ENCODE data around the gene DGKZ.

DGKZ gene

DNA sequence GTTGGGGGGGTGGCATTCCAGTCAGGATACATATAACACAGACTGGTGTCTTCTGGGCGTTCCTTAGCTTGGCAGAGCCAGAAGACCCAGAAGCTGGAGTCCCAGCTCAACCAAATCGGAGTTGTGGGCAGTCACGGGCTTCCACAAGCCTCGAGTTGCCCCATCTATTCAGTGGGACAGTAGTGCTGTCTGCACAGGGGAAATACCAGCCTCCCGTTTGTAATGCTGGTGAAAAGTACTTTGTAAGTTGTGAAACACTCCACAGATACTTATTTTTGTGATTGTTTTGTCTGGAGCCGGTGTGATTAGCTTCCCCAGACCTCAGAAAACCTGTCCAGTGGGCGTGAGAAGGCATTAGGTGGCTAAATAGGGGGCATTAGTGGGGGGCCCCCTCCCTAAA lies 13.6 kb downstream of the DGKZ start:
- no peak overlapping the region for H2AFZ ChIP-seq (ENCODE audit: low read depth)
- no peak overlapping the region for H3K4me3 ChIP-seq (IDR thresholded peaks at IDR 0.05; ENCODE audit: insufficient read depth, low read depth, low read length)
- H4K20me1 ChIP-seq (ENCODE audit: insufficient read depth), result no peaks in the 10 kb centered on the region

DNA sequence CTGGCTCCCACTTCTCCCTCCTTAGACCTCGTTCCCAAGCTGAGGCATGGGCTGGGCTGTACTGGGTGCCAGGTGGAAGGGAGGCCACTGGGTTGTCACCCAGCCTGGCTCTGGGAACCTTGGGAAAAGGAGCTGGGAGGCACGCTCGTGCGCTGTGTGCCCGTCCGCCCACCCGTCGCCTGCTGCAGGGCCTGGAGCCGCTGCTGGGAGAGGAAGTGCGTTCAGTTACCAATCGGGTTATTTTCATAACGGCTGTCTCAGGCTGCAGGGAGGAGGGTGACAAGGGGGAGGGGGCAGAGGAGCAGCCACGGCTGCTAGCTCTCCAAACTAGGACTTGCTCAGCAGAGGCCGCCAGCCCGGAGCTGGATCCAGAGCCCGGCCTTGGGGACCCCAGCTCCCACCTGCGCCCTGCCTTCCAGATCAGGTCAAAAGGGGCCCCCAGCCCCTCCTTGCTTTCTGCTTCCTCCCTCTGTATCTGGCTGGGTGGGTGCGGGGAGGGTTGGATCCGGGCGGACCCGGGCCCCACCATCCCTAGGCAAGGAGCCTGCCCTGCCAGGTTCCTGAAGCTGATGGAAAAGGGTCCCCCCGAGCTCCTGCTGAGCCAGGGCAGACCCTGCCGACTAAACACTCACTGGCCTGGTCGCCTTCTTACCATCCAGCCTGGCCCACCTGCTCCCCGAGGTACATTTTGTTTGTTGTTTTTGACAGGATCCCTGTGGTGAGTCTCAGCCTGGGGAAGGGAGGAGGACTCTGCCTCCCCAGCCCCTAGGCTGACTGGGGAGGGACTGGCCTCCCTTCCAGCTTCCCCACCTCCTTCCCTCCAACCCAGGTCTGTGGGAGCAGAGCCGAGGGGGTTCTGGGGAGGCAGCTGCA lies 14.3 kb downstream of the DGKZ start:
- TF ChIP-seq, protein P1, sequence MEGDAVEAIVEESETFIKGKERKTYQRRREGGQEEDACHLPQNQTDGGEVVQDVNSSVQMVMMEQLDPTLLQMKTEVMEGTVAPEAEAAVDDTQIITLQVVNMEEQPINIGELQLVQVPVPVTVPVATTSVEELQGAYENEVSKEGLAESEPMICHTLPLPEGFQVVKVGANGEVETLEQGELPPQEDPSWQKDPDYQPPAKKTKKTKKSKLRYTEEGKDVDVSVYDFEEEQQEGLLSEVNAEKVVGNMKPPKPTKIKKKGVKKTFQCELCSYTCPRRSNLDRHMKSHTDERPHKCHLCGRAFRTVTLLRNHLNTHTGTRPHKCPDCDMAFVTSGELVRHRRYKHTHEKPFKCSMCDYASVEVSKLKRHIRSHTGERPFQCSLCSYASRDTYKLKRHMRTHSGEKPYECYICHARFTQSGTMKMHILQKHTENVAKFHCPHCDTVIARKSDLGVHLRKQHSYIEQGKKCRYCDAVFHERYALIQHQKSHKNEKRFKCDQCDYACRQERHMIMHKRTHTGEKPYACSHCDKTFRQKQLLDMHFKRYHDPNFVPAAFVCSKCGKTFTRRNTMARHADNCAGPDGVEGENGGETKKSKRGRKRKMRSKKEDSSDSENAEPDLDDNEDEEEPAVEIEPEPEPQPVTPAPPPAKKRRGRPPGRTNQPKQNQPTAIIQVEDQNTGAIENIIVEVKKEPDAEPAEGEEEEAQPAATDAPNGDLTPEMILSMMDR (conservative IDR thresholded peaks at IDR 0.05; ENCODE audit: low read depth, low read length), result no peak
- Histone ChIP-seq H3K36me3 (ENCODE audit: insufficient read depth) (no peaks in the 10 kb centered on the region), H3K27me3 (ENCODE audit: insufficient read depth, low read depth) (no peaks in the 10 kb centered on the region), H2AFZ (ENCODE audit: low read depth) (no peak overlapping the region), H3K9ac (no peak overlapping the region), H4K20me1 (ENCODE audit: insufficient read depth) (no peaks in the 10 kb centered on the region), H3K27ac (no peak overlapping the region), H3K4me2 (no peak overlapping the region), H3K4me1 (ENCODE audit: low read depth, poor library complexity, severe bottlenecking) (peaks cover 6% of the 10 kb centered on the region), H3K79me2 (ENCODE audit: insufficient read depth, low read depth) (no peaks in the 10 kb centered on the region; the same call in 1 of the 2 replicates), H3K4me3 (IDR thresholded peaks at IDR 0.05; ENCODE audit: insufficient read depth, low read depth, low read length) (no peak overlapping the region)

More for the DNA sequence above, 13.6 kb downstream of the DGKZ start:
- H3K27me3 ChIP-seq (ENCODE audit: insufficient read depth, low read depth), result no peaks in the 10 kb centered on the region
- no peaks in the 10 kb centered on the region; the same call in 1 of the 2 replicates for H3K79me2 ChIP-seq (ENCODE audit: insufficient read depth, low read depth)
- H3K9ac ChIP-seq, result no peak overlapping the region
- H3K4me1 ChIP-seq (ENCODE audit: low read depth, poor library complexity, severe bottlenecking), result peaks cover 11% of the 10 kb centered on the region
- no peak overlapping the region for H3K27ac ChIP-seq
- no peak overlapping the region for H3K4me2 ChIP-seq
- no peaks in the 10 kb centered on the region for H3K36me3 ChIP-seq (ENCODE audit: insufficient read depth)
- TF ChIP-seq, protein P1 (conservative IDR thresholded peaks at IDR 0.05; ENCODE audit: low read depth, low read length), result no peak

DNA sequence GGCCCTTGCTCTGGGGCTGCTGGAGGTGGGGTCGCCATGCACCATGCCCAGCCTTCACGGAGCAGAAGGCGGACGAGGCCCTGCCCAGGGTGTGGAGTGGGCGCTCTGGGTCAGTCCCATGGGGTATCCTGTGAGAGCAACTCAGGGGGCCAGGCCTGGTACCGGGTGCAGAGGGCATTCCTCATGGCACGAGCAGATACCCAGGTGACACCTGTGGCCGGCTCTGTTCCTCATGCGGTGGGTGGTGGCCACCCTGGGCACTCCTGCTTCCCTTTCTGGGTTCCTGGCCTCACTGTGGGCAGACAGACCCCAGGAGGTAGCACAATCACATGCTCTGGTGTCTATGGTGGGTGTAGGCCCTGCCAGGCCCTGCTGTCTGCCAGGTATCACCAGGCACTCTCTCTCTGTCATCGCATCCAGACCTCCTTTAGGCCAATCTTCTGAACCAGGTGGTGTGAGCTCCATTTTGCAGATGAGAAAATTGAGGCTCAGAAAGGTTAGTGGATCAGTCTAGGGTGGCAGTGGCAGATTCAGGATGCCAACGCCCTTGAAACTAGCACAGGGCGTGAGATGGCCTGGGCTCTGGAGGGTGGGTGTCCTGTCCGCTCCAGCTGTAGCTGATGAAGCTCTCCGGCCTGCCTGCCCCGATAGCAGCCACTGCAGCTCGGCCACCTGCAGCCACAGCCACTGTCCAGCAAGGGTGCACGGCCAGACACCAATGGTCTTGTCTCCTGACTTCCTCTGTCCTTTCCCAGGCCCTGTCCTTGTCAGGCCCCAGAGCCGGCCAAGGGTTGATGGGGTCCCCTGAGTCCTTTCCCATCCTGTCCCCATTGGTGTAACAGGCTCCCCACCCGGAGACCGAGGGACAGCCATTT lies 15.1 kb downstream of the DGKZ start:
- H3K27me3 ChIP-seq (ENCODE audit: insufficient read depth, low read depth), result no peaks in the 10 kb centered on the region
- TF ChIP-seq, protein P1 (conservative IDR thresholded peaks at IDR 0.05; ENCODE audit: low read depth, low read length), result no peak
- H3K9ac ChIP-seq, result no peak overlapping the region
- H3K4me3 ChIP-seq (IDR thresholded peaks at IDR 0.05; ENCODE audit: insufficient read depth, low read depth, low read length), result no peak overlapping the region
- H2AFZ ChIP-seq (ENCODE audit: low read depth), result no peak overlapping the region
- H4K20me1 ChIP-seq (ENCODE audit: insufficient read depth), result no peaks in the 10 kb centered on the region
- no peak overlapping the region for H3K4me2 ChIP-seq
- H3K36me3 ChIP-seq (ENCODE audit: insufficient read depth), result no peaks in the 10 kb centered on the region
- no peaks in the 10 kb centered on the region; the same call in 1 of the 2 replicates for H3K79me2 ChIP-seq (ENCODE audit: insufficient read depth, low read depth)
- no peaks in the 10 kb centered on the region for H3K4me1 ChIP-seq (ENCODE audit: low read depth, poor library complexity, severe bottlenecking)
- no peak overlapping the region for H3K27ac ChIP-seq

DNA sequence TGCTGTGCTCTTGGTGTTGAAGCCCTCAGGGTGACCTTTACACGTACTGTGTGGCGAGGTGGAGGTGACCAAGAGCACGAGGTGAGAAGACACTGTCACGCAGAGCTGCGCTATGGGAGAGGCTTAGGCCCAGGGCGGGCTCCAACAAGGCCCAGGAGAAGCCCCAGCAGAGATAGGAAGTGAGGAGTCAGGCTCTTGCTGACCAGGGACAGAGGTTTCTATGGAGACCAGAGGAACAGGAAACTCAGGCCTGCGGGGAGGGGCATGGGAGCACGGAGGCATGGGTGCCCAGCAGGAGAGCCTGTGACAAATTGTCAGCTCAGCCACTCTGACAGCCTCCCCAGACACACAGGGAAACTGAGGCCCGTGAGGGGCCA lies 15.8 kb downstream of the DGKZ start:
- no peak overlapping the region for H3K27ac ChIP-seq
- TF ChIP-seq, protein P1 (conservative IDR thresholded peaks at IDR 0.05; ENCODE audit: low read depth, low read length), result no peak
- no peaks in the 10 kb centered on the region for H4K20me1 ChIP-seq (ENCODE audit: insufficient read depth)
- H3K4me2 ChIP-seq, result no peak overlapping the region
- no peaks in the 10 kb centered on the region for H3K27me3 ChIP-seq (ENCODE audit: insufficient read depth, low read depth)
- H3K4me1 ChIP-seq (ENCODE audit: low read depth, poor library complexity, severe bottlenecking), result no peaks in the 10 kb centered on the region
- H3K4me3 ChIP-seq (IDR thresholded peaks at IDR 0.05; ENCODE audit: insufficient read depth, low read depth, low read length), result no peak overlapping the region
- H3K9ac ChIP-seq, result no peak overlapping the region
- H3K79me2 ChIP-seq (ENCODE audit: insufficient read depth, low read depth), result no peaks in the 10 kb centered on the region; the same call in 1 of the 2 replicates
- no peak overlapping the region for H2AFZ ChIP-seq (ENCODE audit: low read depth)
- H3K36me3 ChIP-seq (ENCODE audit: insufficient read depth), result no peaks in the 10 kb centered on the region
